GM12878 (cell line): ENCODE measurements around the gene UBE3C.

Experiments used
- BACH1 ChIP-seq: fragments of 450-650 bp; IDR thresholded peaks from 2 replicates; pipeline ENCODE4 v1.6.1; 2017; ENCODE audit warnings: mild to moderate bottlenecking, borderline replicate concordance
- CTCF ChIP-seq, 3 experiments: IDR thresholded peaks in 2 of 3; conservative IDR thresholded peaks in 1 of 3; 2 replicates each; pipeline ENCODE4 v1.5.1; 2011; ENCODE audit warnings: low read depth in 3 of 3, low read length in 3 of 3, mild to moderate bottlenecking in 3 of 3, control low read depth in 2 of 3, moderate library complexity in 2 of 3, inconsistent platforms in 1 of 3, mixed read lengths in 1 of 3; ENCODE audit not compliant: control insufficient read depth in 2 of 3, insufficient read depth in 1 of 3; ENCODE audit errors: extremely low read depth in 1 of 3
- FOXK2 ChIP-seq: fragments of 450-650 bp; IDR thresholded peaks from 2 replicates; pipeline ENCODE4 v1.6.1; 2017; ENCODE audit warnings: mild to moderate bottlenecking, moderate library complexity
- RFX5 ChIP-seq: IDR thresholded peaks from 2 replicates; pipeline ENCODE4 v1.6.1; 2011; ENCODE audit warnings: low read depth, low read length, improper control_type of control experiment
- ZBED1 ChIP-seq: IDR thresholded peaks from 2 replicates; pipeline ENCODE4 v1.6.1; 2016; ENCODE audit warnings: borderline replicate concordance

GRCh38 chr7:157120181-157120580 lies 18.5 kb upstream of the UBE3C start:
- TF ChIP-seq CTCF (IDR thresholded peaks at IDR 0.05 in 2 of 3, conservative IDR thresholded peaks at IDR 0.05 in 1 of 3; ENCODE audit: control insufficient read depth in 2 of 3, extremely low read depth in 1 of 3, insufficient read depth in 1 of 3, low read depth in 3 of 3, low read length in 3 of 3) (no peak), RFX5 (no peak), FOXK2 (no peak), BACH1 (no peak), ZBED1 (no peak)
